PC-3 (cell line): ENCODE data around the gene ABL1. TPM values are rescaled to one million over a fixed set of nuclear protein-coding genes. Genes with fewer than 3 reads are reported as not detected.

ENCODE experiments used
- ATAC-seq: fragments of 200-7000 bp; cut with Tn5 transposase; 2 replicates; pipeline ENCODE4 v1.9.1; 2020; ENCODE audit warnings: mild to moderate bottlenecking, moderate library complexity
- BruUV-seq: library from RNA; stranded (reverse); fragments of 400-500 nt; replicated peaks from 2 replicates; lab custom pipeline; 2021; lab: Mats Ljungman, UMichigan
- CTCF ChIA-PET: fragments of 300-600 bp; sonication (Branson Sonifier 250); formaldehyde crosslinking; loops from one replicate; lab custom pipeline; 2022; ENCODE audit warnings: antibody characterized with exemption; lab: Charles Lee
- POLR2A ChIA-PET: fragments of 300-600 bp; sonication (Branson Sonifier 250); formaldehyde crosslinking; loops from one replicate; lab custom pipeline; 2022; ENCODE audit warnings: antibody characterized with exemption; ENCODE audit not compliant: unreplicated experiment; lab: Charles Lee
- DNase-seq: peaks from one replicate; pipeline ENCODE4 v3.0.0-alpha.2; 2015
- H2AFZ ChIP-seq: fragments of 300-600 bp; sonication (generic); 2 replicates; pipeline ENCODE4 v1.6.0; 2016; ENCODE audit warnings: antibody characterized with exemption, low read length
- H3F3A ChIP-seq: fragments of 300-600 bp; sonication (generic); one replicate; pipeline ENCODE4 v1.6.0; 2017; ENCODE audit warnings: antibody characterized with exemption, low read length, control low read depth, mild to moderate bottlenecking; ENCODE audit not compliant: unreplicated experiment
- H3K27ac ChIP-seq: fragments of 300-600 bp; sonication (generic); 2 replicates; pipeline ENCODE4 v1.5.1; 2016; ENCODE audit warnings: mild to moderate bottlenecking, low read length
- H3K27me3 ChIP-seq: fragments of 300-600 bp; sonication (generic); 2 replicates; pipeline ENCODE4 v1.6.1; 2016; ENCODE audit warnings: low read length, mixed read lengths
- H3K36me3 ChIP-seq: fragments of 300-600 bp; sonication (generic); 2 replicates; pipeline ENCODE4 v1.6.1; 2016; ENCODE audit warnings: low read depth, mixed run types, low read length, mixed read lengths
- H3K4me1 ChIP-seq: fragments of 300-600 bp; sonication (generic); 2 replicates; pipeline ENCODE4 v1.5.1; 2016; ENCODE audit warnings: low read length; ENCODE audit not compliant: insufficient read depth
- H3K4me2 ChIP-seq: fragments of 300-600 bp; sonication (generic); 2 replicates; pipeline ENCODE4 v1.6.0; 2016; ENCODE audit warnings: low read length
- H3K4me3 ChIP-seq: fragments of 300-600 bp; sonication (generic); 2 replicates; pipeline ENCODE4 v1.5.1; 2016; ENCODE audit warnings: mild to moderate bottlenecking, low read length, mixed read lengths
- H3K79me2 ChIP-seq: fragments of 300-600 bp; sonication (generic); 2 replicates; pipeline ENCODE4 v1.6.1; 2017; ENCODE audit warnings: low read length, mixed read lengths
- H3K9ac ChIP-seq: fragments of 300-600 bp; sonication (generic); 2 replicates; pipeline ENCODE4 v1.6.0; 2016; ENCODE audit warnings: mild to moderate bottlenecking, low read length
- H3K9me2 ChIP-seq: fragments of 300-600 bp; sonication (generic); replicated peaks from 2 replicates; pipeline ENCODE4 v1.6.1; 2016; ENCODE audit warnings: mixed run types, low read length, mixed read lengths
- H3K9me3 ChIP-seq: fragments of 300-600 bp; sonication (generic); 2 replicates; pipeline ENCODE4 v1.6.1; 2016; ENCODE audit warnings: low read length, mixed read lengths
- H4K20me1 ChIP-seq: fragments of 300-600 bp; sonication (generic); 2 replicates; pipeline ENCODE4 v1.6.1; 2016; ENCODE audit warnings: low read length, mixed read lengths
- CTCF ChIP-seq: fragments of 300-600 bp; sonication (generic); conservative IDR thresholded peaks from 2 replicates; pipeline ENCODE4 v1.5.1; 2017; ENCODE audit warnings: antibody characterized with exemption, low read depth, mild to moderate bottlenecking, low read length
- EZH2 ChIP-seq: fragments of 300-600 bp; sonication (generic); IDR thresholded peaks from one replicate; pipeline ENCODE4 v1.6.1; 2017; ENCODE audit warnings: antibody characterized with exemption, mild to moderate bottlenecking, low read length; ENCODE audit not compliant: unreplicated experiment
- EZH2phosphoT487 ChIP-seq: fragments of 300-600 bp; sonication (generic); IDR thresholded peaks from 2 replicates; pipeline ENCODE4 v1.6.1; 2018; ENCODE audit warnings: mild to moderate bottlenecking, antibody characterized with exemption, low read length, borderline replicate concordance
- intact Hi-C: fragments of 100-400 bp; cut with micrococcal nuclease; formaldehyde crosslinking; loops from 2 replicates; pipeline ENCODE4 v1.9.0; 2023
- total RNA-seq: library from RNA; depleted of rRNA; stranded (reverse); fragments of >200 nt; gene quantifications from 2 replicates; pipeline ENCODE4 v1.2.3, GENCODE V29; 2014

Gene ABL1
- total RNA-seq, 1 experiment from 2014 or later, result 22.8 TPM

GRCh38 chr9:130920762-130921299 lies 85.8 kb downstream of the ABL1 start:
- Histone ChIP-seq H3K4me2 (no peak overlapping the region), H3K9me2 (no peaks in the 10 kb centered on the region), H3K27me3 (no peaks in the 10 kb centered on the region), H3K4me3 (no peak overlapping the region), H4K20me1 (no peaks in the 10 kb centered on the region), H3K4me1 (peaks cover 3% of the 10 kb centered on the region; the same call in 1 of the 2 replicates), H3K9me3 (no peaks in the 10 kb centered on the region), H3K36me3 (no peaks in the 10 kb centered on the region), H3F3A (no peaks in the 10 kb centered on the region), H3K9ac (no peak overlapping the region), H3K79me2 (no peaks in the 10 kb centered on the region), H3K27ac (no peak overlapping the region), H2AFZ (no peak overlapping the region)
- POLR2A ChIA-PET, result no interaction called here
- intact Hi-C loops, result no loop called here
- no peak for TF ChIP-seq EZH2phosphoT487
- TF ChIP-seq CTCF, result no peak
- no peak for TF ChIP-seq EZH2
- CTCF ChIA-PET, result no interaction called here
- ATAC-seq, result no peak
- DNase-seq, result no peak
- no TSS peak for BruUV-seq

GRCh38 chr9:130921300-130921988 lies 86.4 kb downstream of the ABL1 start:
- no peaks in the 10 kb centered on the region for H3K79me2 ChIP-seq
- no peak overlapping the region for H3K27ac ChIP-seq
- no peak overlapping the region for H2AFZ ChIP-seq
- ChIA-PET POLR2A (no interaction called here), CTCF (no interaction called here)
- no peaks in the 10 kb centered on the region for H4K20me1 ChIP-seq
- H3K4me2 ChIP-seq, result no peak overlapping the region
- intact Hi-C loops, result no loop called here
- H3F3A ChIP-seq, result no peaks in the 10 kb centered on the region
- no peak overlapping the region for H3K9ac ChIP-seq
- no peaks in the 10 kb centered on the region for H3K9me2 ChIP-seq
- H3K9me3 ChIP-seq, result no peaks in the 10 kb centered on the region
- no peaks in the 10 kb centered on the region for H3K27me3 ChIP-seq
- no peaks in the 10 kb centered on the region for H3K36me3 ChIP-seq
- ATAC-seq (no peak), DNase-seq (no peak)
- no peak overlapping the region for H3K4me3 ChIP-seq
- TF ChIP-seq CTCF (no peak), EZH2phosphoT487 (no peak), EZH2 (no peak)
- BruUV-seq, result no TSS peak
- H3K4me1 ChIP-seq, result peaks cover 6% of the 10 kb centered on the region; the same call in 1 of the 2 replicates
